ENCODE measurements around the gene NARF.

NARF gene

GRCh38 chr17:82437325-82437668 lies 21.2 kb upstream of the NARF start:
- Mint-ChIP-seq H3K27me3 (no peaks in the 10 kb centered on the region), H3K27ac (no peak overlapping the region)

DNA sequence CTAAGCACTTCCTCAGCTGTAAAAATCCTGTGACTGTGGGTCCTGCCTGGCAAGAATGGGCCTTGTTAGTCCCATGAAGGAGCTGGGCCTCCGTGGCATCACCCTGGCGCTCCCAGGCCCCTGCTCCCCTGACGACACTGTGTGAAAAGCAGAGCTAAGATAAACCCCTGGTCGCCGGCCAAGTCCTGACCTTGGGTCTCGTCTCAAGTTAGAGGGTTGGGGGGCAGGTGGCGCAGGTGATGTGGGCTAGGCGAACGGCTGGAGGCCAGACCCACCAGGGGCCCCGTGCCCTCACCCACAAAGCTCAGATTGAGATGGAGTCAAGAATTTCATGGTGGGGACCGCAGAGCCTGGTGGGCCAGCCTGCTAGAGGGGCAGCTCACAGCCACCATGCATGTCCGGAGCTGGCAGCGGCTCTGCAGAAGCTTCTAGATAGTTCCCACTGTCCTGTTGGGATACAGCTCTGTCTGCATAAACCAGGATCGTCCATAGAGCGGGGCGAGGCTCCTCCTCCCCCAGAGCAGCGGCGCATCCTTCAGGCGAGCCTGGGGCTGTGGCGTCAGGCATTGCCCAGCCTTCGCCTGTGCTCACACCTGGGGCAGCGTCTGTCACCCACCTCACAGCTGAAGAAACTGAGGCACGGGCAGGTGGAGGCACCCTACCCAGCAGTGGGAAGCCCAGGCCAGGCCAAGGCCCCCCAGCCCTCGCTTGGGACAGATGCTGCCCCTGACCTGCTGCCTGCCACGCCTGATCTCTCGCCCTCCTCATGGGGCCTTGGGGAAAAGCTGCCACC lies 19.9 kb upstream of the NARF start:
- H3K4me3 Mint-ChIP-seq = no peak overlapping the region
- CTCF ChIA-PET = interaction anchor here (0.8 kb wide), 1 partner anchor 14 kb away, joined by 6 read pairs; no protein-coding TSS in a partner anchor
- DNase-seq = no peak
- peaks cover 20% of the 10 kb centered on the region for H3K36me3 Mint-ChIP-seq
- peak overlapping the region; percentile 42 for H3K27ac Mint-ChIP-seq
- no peaks in the 10 kb centered on the region for H3K9me3 Mint-ChIP-seq
- H3K4me1 Mint-ChIP-seq = peaks cover 16% of the 10 kb centered on the region
- no peaks in the 10 kb centered on the region for H3K27me3 Mint-ChIP-seq

More at GRCh38 chr17:82437325-82437668, 21.2 kb upstream of the NARF start:
- Mint-ChIP-seq H3K9me3 (no peaks in the 10 kb centered on the region), H3K4me1 (peaks cover 17% of the 10 kb centered on the region), H3K36me3 (peaks cover 10% of the 10 kb centered on the region), H3K4me3 (no peak overlapping the region)
- DNase-seq = no peak
- CTCF ChIA-PET = no interaction called here

GRCh38 chr17:82439194-82439828 lies 19.2 kb upstream of the NARF start:
- no peak for DNase-seq
- CTCF ChIA-PET = interaction anchor here (0.8 kb wide), 1 partner anchor 14 kb away, joined by 6 read pairs; no protein-coding TSS in a partner anchor
- peaks cover 18% of the 10 kb centered on the region for H3K36me3 Mint-ChIP-seq
- H3K9me3 Mint-ChIP-seq = no peaks in the 10 kb centered on the region
- peaks cover 9% of the 10 kb centered on the region for H3K4me1 Mint-ChIP-seq
- no peak overlapping the region for H3K4me3 Mint-ChIP-seq
- no peak overlapping the region for H3K27ac Mint-ChIP-seq
- H3K27me3 Mint-ChIP-seq = no peaks in the 10 kb centered on the region

DNA sequence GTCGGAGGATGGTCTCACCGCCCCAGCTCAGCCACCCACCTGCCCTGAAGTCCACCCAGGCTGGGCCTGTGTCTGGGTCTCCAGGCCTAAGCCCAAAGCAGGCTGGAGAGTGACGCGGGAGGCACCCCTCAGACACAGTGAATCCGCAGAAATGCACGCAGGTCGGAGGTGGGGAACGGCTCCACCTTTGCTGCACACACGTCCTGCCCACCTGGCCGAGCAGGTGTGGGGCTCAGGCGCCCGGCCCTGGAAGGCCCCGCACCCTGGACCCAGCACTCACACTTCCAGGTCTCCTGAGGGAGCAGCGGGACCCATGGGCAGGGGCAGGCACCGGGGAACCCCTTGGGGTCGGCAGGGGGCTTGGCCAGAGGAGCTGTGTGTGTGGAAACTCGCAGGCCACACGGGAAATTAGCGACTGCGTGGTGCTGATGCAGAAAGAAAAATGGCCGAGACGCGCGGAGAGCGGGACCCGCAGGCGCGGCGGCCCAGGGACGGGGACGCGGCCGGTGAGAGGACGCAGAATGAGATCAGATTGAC lies 18.6 kb upstream of the NARF start:
- no peaks in the 10 kb centered on the region for H3K9me3 Mint-ChIP-seq
- peaks cover 18% of the 10 kb centered on the region for H3K36me3 Mint-ChIP-seq
- CTCF ChIA-PET = no interaction called here
- H3K27ac Mint-ChIP-seq = no peak overlapping the region
- no peak overlapping the region for H3K4me3 Mint-ChIP-seq
- H3K27me3 Mint-ChIP-seq = no peaks in the 10 kb centered on the region
- peaks cover 4% of the 10 kb centered on the region for H3K4me1 Mint-ChIP-seq
- no peak for DNase-seq

DNA sequence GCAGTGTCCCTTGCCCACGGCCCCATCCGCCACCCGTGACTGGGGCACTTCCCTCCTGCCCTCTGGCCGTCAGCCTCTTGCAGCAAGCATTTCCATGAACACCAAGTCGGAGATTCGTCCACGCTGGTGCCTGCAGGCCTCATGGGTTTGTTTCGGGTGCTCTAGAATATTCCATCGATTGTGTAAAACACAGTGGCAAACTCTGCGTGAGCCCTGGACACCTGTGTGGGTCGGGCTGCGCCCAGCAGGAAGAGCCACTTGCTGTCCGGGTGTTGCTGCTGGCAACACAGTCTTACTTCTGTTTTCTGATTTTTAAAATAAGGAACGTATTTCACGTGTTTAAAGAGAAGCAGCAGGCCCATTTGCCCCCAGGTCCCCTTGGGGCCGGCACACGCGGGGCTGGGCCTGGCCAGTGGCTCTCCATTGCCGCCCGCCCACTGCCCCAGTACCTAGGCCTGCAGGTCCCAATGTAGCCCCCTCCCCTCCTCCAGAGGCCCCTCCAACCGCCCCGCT lies 18.0 kb upstream of the NARF start:
- Mint-ChIP-seq H3K4me1 (no peaks in the 10 kb centered on the region), H3K27ac (no peak overlapping the region), H3K36me3 (peaks cover 18% of the 10 kb centered on the region), H3K9me3 (no peaks in the 10 kb centered on the region), H3K4me3 (no peak overlapping the region), H3K27me3 (no peaks in the 10 kb centered on the region)
- CTCF ChIA-PET = no interaction called here
- no peak for DNase-seq

DNA sequence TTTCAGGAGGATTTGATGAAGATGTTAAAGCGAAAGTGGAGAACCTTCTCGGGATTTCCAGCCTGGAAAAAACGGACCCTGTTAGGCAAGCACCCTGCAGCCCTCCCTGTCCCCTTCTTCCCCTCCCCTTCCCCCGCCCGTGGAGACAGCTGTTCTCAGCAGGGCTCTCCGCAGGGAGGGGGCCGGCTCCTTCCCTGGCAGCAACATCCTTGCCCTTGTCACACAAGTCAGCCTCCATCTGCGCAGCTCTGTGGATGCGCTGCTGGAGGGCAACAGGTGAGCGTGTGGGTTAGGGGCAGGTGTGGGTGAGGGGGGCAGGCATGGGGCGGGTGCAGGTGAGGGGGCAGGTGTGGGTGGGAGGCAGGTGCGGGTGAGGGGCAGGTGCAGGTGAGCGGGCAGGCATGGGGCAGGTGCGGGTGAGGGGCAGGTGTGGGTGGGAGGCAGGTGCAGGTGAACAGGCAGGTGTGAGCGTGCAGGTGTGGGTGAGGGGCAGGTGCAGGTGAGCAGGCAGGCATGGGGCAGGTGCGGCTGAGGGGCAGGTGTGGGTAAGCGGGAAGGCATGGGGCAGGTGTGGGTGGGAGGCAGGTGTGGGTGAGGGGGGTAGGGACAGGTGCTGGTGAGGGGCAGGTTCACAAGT lies 17.4 kb upstream of the NARF start:
- Mint-ChIP-seq H3K27me3 (no peaks in the 10 kb centered on the region), H3K4me1 (peaks cover 3% of the 10 kb centered on the region), H3K9me3 (no peaks in the 10 kb centered on the region), H3K4me3 (no peak overlapping the region), H3K36me3 (peaks cover 23% of the 10 kb centered on the region), H3K27ac (no peak overlapping the region)
- CTCF ChIA-PET = no interaction called here
- no peak for DNase-seq

DNA sequence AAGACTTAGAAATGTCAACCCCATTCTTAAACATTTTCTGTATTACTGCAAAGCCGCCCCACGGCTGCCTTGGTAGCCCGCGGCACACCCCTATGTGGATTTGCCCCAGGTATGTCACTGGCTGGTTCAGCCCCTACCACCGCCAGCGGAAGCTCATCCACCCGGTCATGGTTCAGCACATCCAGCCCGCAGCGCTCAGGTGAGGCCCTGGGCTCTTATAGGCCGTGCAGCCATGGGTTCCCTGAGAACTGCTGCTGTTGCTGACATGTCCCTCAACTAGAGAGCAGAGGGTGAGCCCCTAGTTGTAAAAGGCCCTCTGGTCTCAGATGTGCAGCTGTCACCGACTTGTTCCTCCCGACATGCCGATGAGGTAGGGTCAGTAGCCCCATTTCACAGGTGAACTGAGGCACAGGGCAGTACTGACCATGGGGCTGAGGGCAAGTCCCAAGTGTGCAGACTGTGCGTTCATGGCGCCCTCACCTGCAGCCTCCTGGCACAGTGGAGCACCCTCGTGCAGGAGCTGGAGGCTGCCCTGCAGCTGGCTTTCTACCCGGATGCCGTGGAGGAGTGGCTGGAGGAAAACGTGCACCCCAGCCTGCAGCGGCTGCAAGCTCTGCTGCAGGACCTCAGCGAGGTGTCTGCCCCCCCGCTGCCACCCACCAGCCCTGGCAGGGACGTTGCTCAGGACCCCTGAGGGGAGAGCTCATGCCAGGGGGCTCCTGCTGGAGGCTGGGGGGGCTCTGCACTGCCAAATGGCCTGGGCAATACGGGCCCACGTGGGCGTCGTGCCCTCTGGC lies 16.7 kb upstream of the NARF start:
- CTCF ChIA-PET = interaction anchor here (0.6 to 1.0 kb wide), 2 partner anchors 16 to 91 kb away, joined by 3 read pairs; no protein-coding TSS in a partner anchor
- no peaks in the 10 kb centered on the region for H3K9me3 Mint-ChIP-seq
- H3K36me3 Mint-ChIP-seq = peaks cover 30% of the 10 kb centered on the region
- no peak for DNase-seq
- no peaks in the 10 kb centered on the region for H3K27me3 Mint-ChIP-seq
- H3K4me1 Mint-ChIP-seq = peaks cover 9% of the 10 kb centered on the region
- no peak overlapping the region for H3K4me3 Mint-ChIP-seq
- H3K27ac Mint-ChIP-seq = no peak overlapping the region

DNA sequence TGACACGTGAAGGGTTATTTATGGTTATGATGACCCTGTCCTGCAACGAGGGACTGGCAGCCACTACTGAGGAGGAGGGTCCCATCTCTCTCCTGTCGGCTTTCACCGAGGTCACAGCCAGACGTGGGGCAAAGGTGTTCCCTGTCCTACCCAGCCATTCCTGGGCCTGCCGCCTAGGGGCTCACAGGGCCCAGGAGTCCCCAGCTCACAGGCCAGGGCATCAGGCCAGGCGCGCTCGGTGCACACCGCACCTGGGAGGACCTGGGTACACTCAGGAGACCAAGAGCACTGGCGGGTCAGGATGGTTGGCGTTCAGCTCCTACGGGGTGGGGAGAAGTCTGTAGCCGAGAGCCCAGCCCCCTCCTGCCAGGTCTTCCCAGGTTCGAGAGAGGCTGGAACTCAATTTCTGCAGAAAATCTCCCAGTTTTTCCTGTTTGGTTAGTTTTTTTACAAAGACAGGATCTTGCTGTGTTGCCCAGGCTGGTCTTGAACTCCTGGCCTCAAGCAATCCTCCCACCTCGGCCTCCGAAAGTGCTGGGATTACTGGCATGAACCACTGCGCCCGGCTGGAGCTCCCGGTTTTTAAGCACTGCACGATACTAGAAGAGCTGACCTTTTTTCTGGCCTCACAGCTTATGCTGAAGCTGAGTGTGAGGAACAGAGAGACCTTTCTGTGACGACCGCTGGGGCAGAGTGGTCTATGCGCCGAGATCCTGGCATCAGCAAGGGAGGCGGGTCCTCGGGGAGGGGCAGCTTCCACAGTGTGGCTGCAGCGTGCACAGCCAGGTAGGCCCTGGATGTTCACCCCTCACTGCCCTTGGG lies 15.7 kb upstream of the NARF start:
- no peak overlapping the region for H3K4me3 Mint-ChIP-seq
- no peak for DNase-seq
- peaks cover 31% of the 10 kb centered on the region for H3K36me3 Mint-ChIP-seq
- H3K9me3 Mint-ChIP-seq = no peaks in the 10 kb centered on the region
- CTCF ChIA-PET = interaction anchor here (0.6 to 1.0 kb wide), 2 partner anchors 17 to 92 kb away, joined by 3 read pairs; no protein-coding TSS in a partner anchor
- H3K27me3 Mint-ChIP-seq = no peaks in the 10 kb centered on the region
- H3K4me1 Mint-ChIP-seq = peaks cover 14% of the 10 kb centered on the region
- H3K27ac Mint-ChIP-seq = peak overlapping the region; percentile 52

GRCh38 chr17:82443465-82444283 lies 14.9 kb upstream of the NARF start:
- H3K27me3 Mint-ChIP-seq = no peaks in the 10 kb centered on the region

GRCh38 chr17:82444284-82444893 lies 14.2 kb upstream of the NARF start:
- Mint-ChIP-seq H3K36me3 (peaks cover 35% of the 10 kb centered on the region), H3K4me3 (no peak overlapping the region), H3K27ac (peak overlapping the region; percentile 42), H3K27me3 (no peaks in the 10 kb centered on the region), H3K9me3 (no peaks in the 10 kb centered on the region), H3K4me1 (peaks cover 19% of the 10 kb centered on the region)
- CTCF ChIA-PET = no interaction called here
- no peak for DNase-seq

More at GRCh38 chr17:82443465-82444283, 14.9 kb upstream of the NARF start:
- no peak overlapping the region for H3K27ac Mint-ChIP-seq
- H3K9me3 Mint-ChIP-seq = no peaks in the 10 kb centered on the region
- peaks cover 31% of the 10 kb centered on the region for H3K36me3 Mint-ChIP-seq
- CTCF ChIA-PET = no interaction called here
- DNase-seq = no peak
- H3K4me3 Mint-ChIP-seq = no peak overlapping the region
- H3K4me1 Mint-ChIP-seq = peaks cover 15% of the 10 kb centered on the region

DNA sequence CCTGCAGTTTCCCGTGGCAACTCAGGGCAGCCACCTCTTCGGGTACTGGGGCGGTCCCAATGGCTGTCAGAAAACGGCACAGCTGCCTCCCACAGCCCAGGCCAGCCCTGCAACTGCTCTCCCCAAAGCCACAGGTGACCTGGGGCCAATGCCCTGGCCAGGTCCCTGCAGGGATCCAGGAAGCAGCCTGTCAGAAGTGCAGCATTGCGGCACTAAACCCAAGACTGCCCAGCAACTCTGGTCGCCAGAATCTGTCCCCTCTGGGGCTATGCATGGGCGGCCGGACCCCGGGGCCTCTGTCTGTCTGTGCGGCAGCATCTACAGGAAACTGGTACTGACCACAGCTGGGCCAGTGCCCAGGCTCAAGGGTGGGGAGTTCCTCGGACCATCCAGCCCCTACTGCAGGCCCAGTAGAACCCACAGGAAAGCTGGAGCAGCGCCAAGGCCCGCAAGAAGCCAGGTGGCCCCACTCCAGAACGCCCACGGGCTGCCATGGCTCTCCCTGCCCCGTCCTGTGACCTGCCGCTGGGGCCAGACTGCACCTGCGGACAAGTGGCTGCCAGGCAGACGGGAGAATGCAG lies 13.5 kb upstream of the NARF start:
- Mint-ChIP-seq H3K27ac (no peak overlapping the region), H3K4me3 (no peak overlapping the region), H3K36me3 (peaks cover 40% of the 10 kb centered on the region), H3K27me3 (no peaks in the 10 kb centered on the region), H3K4me1 (peaks cover 23% of the 10 kb centered on the region), H3K9me3 (no peaks in the 10 kb centered on the region)
- CTCF ChIA-PET = interaction anchor here (1.1 kb wide), 1 partner anchor 13 kb away, joined by 3 read pairs; no protein-coding TSS in a partner anchor
- DNase-seq = no peak

DNA sequence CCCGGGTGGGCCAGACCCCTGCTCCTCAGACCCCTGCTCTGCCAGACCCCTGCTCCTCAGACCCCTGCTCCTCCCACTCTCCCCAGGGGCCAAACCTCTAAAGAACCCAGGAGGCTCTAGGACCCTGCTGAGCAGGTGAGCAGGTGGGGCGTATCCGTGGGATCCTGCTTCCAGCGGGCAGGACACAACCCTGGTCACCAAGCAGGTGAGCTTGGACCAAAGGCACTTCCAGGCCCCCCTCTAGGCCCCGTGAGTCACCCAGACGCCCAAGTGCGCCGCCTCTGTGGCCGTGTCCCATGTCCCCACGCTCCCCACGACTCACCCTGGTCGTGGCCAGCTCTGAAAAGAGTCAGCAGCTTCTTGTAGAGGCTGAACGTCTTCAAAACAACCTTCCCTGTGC lies 13.0 kb upstream of the NARF start:
- Mint-ChIP-seq H3K27ac (peak overlapping the region; percentile 35), H3K36me3 (peaks cover 40% of the 10 kb centered on the region), H3K27me3 (no peaks in the 10 kb centered on the region), H3K4me1 (peaks cover 23% of the 10 kb centered on the region), H3K9me3 (no peaks in the 10 kb centered on the region), H3K4me3 (no peak overlapping the region)
- CTCF ChIA-PET = interaction anchor here (1.1 kb wide), 1 partner anchor 13 kb away, joined by 3 read pairs; no protein-coding TSS in a partner anchor
- DNase-seq = no peak

Measured in activated naive CD4-positive, alpha-beta T cell treated with anti-CD3 and anti-CD28 coated beads, Interleukin-2, amount 10 ng/mL, durations not matched to agents 7 days and 5 days (primary cell).